Small intestine (tissue), 7 donors: ENCODE measurements around the gene RBBP8NL. TPM values are rescaled to one million over a fixed set of nuclear protein-coding genes. Genes with fewer than 3 reads are reported as not detected.

Experiments used
- DNase-seq, 2 donors: peaks; one replicate each; pipeline versions ENCODE4 v3.0.0 to v3.0.0-alpha.2; 2013
- FAIRE-seq: peaks from 2 replicates; lab custom pipeline; 2012; peaks lifted over from hg19 to GRCh38; lab: Jason Lieb, UNC
- H3K27ac ChIP-seq, 3 donors: one replicate each; pipeline ENCODE4 v1.5.1; 2013; ENCODE audit warnings: low read length in 2 of 3, mild to moderate bottlenecking in 2 of 3, control low read depth in 1 of 3, inconsistent platforms in 1 of 3, low read depth in 1 of 3, moderate library complexity in 1 of 3
- H3K27me3 ChIP-seq, 3 donors: one replicate each; pipeline ENCODE4 v1.6.1; 2013; ENCODE audit warnings: low read length in 3 of 3, inconsistent platforms in 1 of 3; ENCODE audit not compliant: control insufficient read depth in 3 of 3, insufficient read depth in 3 of 3
- H3K36me3 ChIP-seq, 3 donors: one replicate each; pipeline ENCODE4 v1.6.1; 2013; ENCODE audit warnings: low read length in 3 of 3, inconsistent platforms in 1 of 3, low read depth in 1 of 3, mild to moderate bottlenecking in 1 of 3, moderate library complexity in 1 of 3; ENCODE audit not compliant: control insufficient read depth in 3 of 3, insufficient read depth in 2 of 3
- H3K4me1 ChIP-seq, 3 donors: one replicate each; pipeline ENCODE4 v1.6.1; 2013; ENCODE audit warnings: low read length in 2 of 3, inconsistent platforms in 1 of 3, low read depth in 1 of 3, mild to moderate bottlenecking in 1 of 3, moderate library complexity in 1 of 3; ENCODE audit not compliant: control insufficient read depth in 3 of 3, insufficient read depth in 2 of 3
- H3K4me3 ChIP-seq, 3 donors: one replicate each; pipeline ENCODE4 v1.5.1; 2013; ENCODE audit warnings: low read length in 3 of 3, control low read depth in 1 of 3, inconsistent platforms in 1 of 3, low read depth in 1 of 3, mild to moderate bottlenecking in 1 of 3, moderate library complexity in 1 of 3
- H3K9me3 ChIP-seq, 2 donors: one replicate each; pipeline ENCODE4 v1.6.1; 2013; ENCODE audit warnings: low read depth in 1 of 2, low read length in 1 of 2; ENCODE audit not compliant: control insufficient read depth in 2 of 2, insufficient read depth in 1 of 2
- WGBS, 3 donors: extraction: QIAGEN DNeasy Blood & Tissue Kit; methylation state at CpG; one replicate each; pipeline ENCODE4 v1.1.7; 2013; 5-methylcytosine and 5-hydroxymethylcytosine counted together
- polyA plus RNA-seq, 4 donors: library from polyadenylated mRNA; stranded (reverse) in 3 of 4; unstranded in 1 of 4; fragments of 200-250 nt in 3 of 4; fragments of 120-200 nt in 1 of 4; gene quantifications; one replicate each; pipeline versions ENCODE4 v1.2.1 to v1.2.3, GENCODE V29; 2013
- donor health status: healthy with polysubstance abuse.
- donor health status: control.
- donor health status: control.
- donor health status: Bipolar disorder and iron deficiency.
- donor health status: healthy.

The RBBP8NL gene
- polyA plus RNA-seq, 4 donors, result 8.0 to 28.0 (median 13.5) TPM

DNA sequence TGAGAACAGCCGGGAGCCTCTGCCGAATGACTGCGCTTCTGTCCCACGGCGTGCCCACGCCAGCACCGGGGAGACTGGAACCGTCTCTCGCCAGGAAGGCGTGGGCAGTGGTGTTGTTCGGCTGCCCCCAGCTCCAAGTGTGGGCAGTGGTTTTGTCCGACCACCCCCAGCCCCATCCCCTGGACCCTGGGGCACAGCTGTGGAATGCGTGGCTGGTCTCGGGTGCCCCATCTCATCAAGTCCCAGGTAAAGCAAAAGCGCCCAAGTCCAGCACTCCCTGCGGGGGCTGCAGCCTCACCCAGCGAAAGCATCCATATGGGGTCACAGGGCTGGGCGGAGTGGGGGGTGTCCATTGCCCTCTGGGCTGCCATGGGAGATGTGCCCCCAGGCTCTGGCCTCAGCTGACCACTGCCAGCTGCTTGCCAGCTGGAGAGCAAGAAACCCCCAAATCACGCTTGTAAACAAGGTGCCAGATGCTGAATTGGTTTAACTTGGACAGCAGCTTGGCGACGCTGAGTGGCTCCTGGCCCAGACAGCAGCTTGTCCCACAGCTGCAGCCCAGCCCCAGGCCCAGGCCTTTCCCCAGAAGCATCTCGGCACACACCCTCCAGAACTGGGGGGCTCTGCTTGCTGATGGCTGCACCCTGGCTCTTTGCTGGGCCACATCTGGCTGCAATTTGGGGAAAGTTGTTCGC lies 24.7 kb downstream of the RBBP8NL start:
- no peak for FAIRE-seq
- Histone ChIP-seq H3K36me3 (peaks cover 0 to 66% (median 0%) of the 10 kb centered on the region in 3 donors), H3K27me3 (no peaks in the 10 kb centered on the region), H3K4me3 (no peak overlapping the region), H3K27ac (no peak overlapping the region), H3K9me3 (no peaks in the 10 kb centered on the region), H3K4me1 (peaks cover 0 to 17% (median 5%) of the 10 kb centered on the region in 3 donors)
- DNase-seq, result no peak
- 92 to 95% (median 93%) methylated on average over 23 of the region's 23 CpGs for WGBS, 3 donors

DNA sequence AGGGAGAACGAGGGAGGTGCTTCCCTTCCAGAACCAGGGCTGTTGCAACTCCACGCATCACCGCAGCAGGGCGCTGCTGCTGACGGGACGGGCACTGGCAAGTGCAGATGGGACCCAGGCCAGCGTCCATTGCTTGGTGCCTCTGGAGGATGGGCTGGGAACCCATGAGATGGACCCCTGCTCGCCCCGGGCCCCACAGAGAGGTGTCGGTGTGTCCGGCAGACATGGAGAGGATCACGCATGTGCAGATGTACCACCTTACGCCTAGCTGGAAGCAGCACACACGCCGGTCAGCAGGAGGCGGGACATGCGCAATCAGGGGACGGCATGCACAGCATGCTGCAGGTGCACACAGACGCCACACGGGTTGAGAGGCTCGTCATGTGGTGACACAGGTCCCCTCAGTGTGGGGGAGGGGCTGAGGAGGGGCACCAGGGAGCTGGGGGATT lies 26.0 kb downstream of the RBBP8NL start:
- peaks cover 0 to 73% (median 0%) of the 10 kb centered on the region in 3 donors for H3K36me3 ChIP-seq
- H3K27me3 ChIP-seq, result no peaks in the 10 kb centered on the region
- no peak overlapping the region for H3K4me3 ChIP-seq
- no peak overlapping the region for H3K27ac ChIP-seq
- no peaks in the 10 kb centered on the region for H3K9me3 ChIP-seq
- 83 to 84% (median 83%) methylated on average over 21 of the region's 21 CpGs for WGBS, 3 donors
- no peak for DNase-seq
- no peak for FAIRE-seq
- peaks cover 0 to 11% (median 5%) of the 10 kb centered on the region in 3 donors for H3K4me1 ChIP-seq

DNA sequence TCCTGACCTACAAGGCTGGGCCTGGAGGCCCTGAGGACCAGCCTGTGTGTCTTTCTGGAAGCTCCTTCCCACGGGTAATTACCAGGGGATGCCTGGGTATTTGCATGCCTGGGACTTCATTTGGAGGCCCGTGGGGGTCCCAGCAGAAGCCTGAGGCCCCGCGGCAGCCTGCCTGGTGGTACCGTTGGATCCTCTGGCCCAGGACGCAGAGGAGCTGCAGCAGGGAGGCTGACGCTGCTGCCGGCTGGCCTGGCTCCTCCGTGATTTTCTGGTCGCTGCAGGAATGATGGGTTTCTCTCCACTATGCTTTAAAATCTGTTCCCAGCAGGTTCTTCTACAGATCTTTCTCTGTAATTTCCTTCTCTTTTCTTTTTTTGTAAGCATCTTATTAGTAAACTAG lies 26.8 kb downstream of the RBBP8NL start:
- 88 to 90% (median 89%) methylated on average over 10 of the region's 10 CpGs for WGBS, 3 donors
- peaks cover 0 to 76% (median 0%) of the 10 kb centered on the region in 3 donors for H3K36me3 ChIP-seq
- peaks cover 0 to 5% (median 0%) of the 10 kb centered on the region in 3 donors for H3K4me1 ChIP-seq
- FAIRE-seq (no peak), DNase-seq (no peak)
- no peak overlapping the region for H3K27ac ChIP-seq
- no peaks in the 10 kb centered on the region for H3K27me3 ChIP-seq
- H3K9me3 ChIP-seq, result no peaks in the 10 kb centered on the region
- H3K4me3 ChIP-seq, result no peak overlapping the region

DNA sequence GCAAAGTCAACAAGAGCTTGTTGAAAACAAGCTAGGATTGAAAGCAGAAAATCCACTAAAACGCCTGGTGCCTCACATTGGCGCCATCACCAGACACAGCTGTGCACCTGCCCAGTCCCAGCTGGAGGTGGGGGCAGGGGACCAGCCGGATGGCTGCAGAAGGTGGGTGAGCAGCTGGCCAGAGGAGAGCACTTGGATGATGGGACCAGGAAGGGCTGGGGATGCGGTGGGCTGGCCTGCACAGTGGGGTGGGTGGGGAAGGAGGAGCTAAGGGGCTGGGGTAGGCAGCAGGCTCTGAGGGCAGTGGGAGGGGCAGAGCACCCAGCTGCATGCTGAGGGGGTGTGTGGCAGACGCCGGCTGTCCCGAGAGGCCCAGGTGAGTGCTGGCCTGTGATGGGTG lies 27.3 kb downstream of the RBBP8NL start:
- FAIRE-seq, result no peak
- no peaks in the 10 kb centered on the region for H3K27me3 ChIP-seq
- H3K9me3 ChIP-seq, result no peaks in the 10 kb centered on the region
- no peak overlapping the region for H3K4me3 ChIP-seq
- WGBS, 3 donors, result 69 to 81% (median 77%) methylated on average over 6 to 7 of the region's 7 CpGs
- H3K36me3 ChIP-seq, result peaks cover 0 to 76% (median 0%) of the 10 kb centered on the region in 3 donors
- no peak overlapping the region for H3K27ac ChIP-seq
- peaks cover 0 to under 1% (median 0%) of the 10 kb centered on the region in 3 donors for H3K4me1 ChIP-seq
- DNase-seq, result no peak

DNA sequence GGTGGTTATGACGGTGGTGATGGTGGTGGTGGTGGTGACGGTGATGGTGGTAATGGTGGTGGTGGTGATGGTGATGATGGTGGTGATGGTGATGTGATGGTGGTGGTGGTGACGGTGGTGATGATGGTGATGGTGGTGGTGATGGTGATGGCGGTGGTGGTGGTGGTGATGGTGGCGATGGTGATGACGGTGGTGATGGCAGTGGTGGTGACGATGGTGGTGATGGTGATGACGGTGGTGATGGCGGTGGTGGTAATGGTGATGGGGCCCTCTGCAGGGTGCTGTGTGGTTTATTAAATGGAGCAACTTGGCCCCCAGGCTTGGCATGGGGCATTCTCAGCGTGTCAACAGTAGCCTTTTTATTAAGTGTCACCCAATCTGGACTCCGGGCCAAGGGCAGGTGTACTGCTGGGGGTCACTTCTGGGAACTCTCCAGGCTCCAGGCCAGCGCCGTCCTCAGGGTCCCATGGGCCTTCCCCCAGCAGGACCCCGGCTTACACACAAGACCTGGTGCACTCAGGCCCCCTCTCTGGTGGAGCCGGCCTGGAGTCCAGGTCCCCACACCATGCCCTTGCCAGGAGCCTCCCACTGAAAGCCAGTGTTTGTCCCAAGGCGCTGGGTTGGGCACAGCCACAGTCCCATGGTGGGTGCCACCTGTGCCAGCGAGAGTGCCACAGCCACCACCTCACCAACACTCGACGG lies 29.1 kb downstream of the RBBP8NL start:
- 93 to 95% (median 95%) methylated on average over 17 to 19 of the region's 19 CpGs for WGBS, 3 donors
- no peak overlapping the region for H3K27ac ChIP-seq
- H3K9me3 ChIP-seq, result no peaks in the 10 kb centered on the region
- H3K27me3 ChIP-seq, result no peaks in the 10 kb centered on the region
- no peak overlapping the region for H3K4me3 ChIP-seq
- no peak for DNase-seq
- no peak for FAIRE-seq
- no peaks in the 10 kb centered on the region for H3K4me1 ChIP-seq
- peaks cover 0 to 76% (median 3%) of the 10 kb centered on the region in 3 donors for H3K36me3 ChIP-seq

DNA sequence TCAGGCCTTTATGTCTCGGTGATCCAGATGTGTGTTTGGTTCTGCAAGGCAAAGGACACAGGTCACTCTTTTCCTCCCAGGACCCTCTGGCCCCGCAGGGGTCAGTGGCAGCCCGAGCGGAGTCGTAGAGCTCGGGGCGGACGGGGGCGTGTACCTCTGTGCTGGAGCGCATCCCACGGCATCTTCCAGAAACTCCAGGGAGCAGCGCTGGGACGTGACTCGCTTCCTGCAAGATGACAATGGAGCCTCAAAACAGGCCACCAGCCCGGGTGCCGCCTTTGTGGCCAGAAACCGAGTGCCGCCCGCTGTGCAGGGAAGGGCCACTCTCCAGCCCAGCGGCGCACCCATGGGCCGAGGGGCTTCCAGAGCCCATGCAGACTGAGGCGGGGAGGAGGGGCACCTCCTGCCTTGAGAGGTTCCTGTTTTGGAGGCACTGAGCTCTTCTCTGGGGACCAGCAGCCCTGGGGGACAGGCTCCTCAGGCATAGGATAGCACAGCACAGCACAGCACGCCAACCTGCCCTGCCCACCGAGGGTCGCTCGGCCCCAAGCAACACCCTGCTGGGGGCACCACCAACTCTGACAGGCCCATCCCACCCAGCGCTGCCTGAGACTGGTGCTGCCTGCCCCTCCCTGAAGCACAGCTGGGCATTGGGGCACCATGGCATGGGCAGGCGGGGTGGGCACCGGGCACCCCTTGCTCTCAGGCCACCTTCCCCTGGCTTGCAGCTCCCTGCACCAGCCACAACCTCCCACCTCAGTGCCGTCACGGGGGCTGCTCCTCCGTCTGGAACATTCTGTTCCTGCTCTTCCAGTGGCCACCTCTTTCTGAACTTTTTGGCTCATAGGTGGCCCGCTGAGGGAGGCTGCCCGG lies 30.7 kb downstream of the RBBP8NL start:
- Histone ChIP-seq H3K4me3 (no peak overlapping the region), H3K27ac (no peak overlapping the region), H3K27me3 (no peaks in the 10 kb centered on the region), H3K4me1 (no peaks in the 10 kb centered on the region), H3K36me3 (peaks cover 0 to 78% (median 3%) of the 10 kb centered on the region in 3 donors), H3K9me3 (no peaks in the 10 kb centered on the region)
- WGBS, 3 donors, result 90 to 93% (median 92%) methylated on average over 34 to 35 of the region's 35 CpGs
- no peak for DNase-seq
- FAIRE-seq, result no peak

DNA sequence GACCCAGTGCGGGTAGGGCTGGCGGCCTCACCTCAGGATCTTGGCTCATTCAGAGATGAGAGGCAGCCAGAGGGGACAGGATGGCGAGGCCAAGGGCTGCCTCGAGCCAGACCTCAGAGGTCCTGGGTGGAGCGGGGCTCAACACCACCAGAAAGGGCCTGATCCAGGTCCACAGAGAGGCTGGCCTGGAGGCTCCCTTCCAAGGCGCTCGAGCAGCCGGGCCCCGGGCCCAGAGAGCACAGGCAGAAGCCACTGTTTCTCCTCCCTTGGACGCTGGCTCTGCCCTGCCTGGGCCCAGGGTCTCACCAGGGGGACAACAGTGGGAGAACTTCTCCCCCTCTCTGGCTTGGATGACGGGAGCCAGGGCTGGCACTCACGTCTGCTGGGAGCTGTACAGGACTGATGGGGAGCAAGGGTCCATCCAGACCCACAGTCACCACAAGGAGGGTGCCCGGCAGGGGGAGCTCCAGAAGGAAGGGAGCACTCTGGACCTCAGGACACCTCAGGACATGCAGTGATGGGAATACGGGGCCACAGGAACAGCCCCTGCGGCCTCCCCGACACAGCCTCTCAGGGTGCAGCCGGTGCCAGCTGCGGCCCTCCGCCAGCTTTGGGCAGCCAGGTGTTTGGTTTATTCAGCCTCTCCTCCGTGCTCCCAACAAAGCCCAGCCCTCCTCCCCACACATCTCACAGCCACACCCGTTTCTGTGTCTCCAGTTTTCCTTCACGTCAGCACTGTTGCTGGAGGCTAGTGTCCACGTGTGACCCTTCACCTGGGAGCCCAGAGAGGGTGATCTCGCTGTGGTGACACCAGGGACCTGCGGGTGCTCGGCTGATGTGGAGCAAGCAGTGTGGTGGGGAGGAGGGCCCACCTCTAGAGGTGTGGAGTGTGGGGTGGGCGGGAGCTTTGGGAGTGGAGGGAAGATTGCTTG lies 31.8 kb downstream of the RBBP8NL start:
- FAIRE-seq (no peak), DNase-seq (no peak)

More for the DNA sequence above, 31.8 kb downstream of the RBBP8NL start:
- H3K9me3 ChIP-seq, result no peaks in the 10 kb centered on the region
- peaks cover 0 to 79% (median 6%) of the 10 kb centered on the region in 3 donors for H3K36me3 ChIP-seq
- no peak overlapping the region for H3K4me3 ChIP-seq
- WGBS, 3 donors, result 83 to 88% (median 85%) methylated on average over 26 to 27 of the region's 27 CpGs
- no peak overlapping the region for H3K27ac ChIP-seq
- no peaks in the 10 kb centered on the region for H3K4me1 ChIP-seq
- H3K27me3 ChIP-seq, result no peaks in the 10 kb centered on the region
